ENCODE results near the gene GTF3C2.

Gene GTF3C2

GRCh38 chr2:27296481-27296880 is 60.1 kb downstream of the GTF3C2 start:
- H3K14ac ChIP-seq (ENCODE audit: low read length), result no peak overlapping the region
- WGBS, 2 donors (ENCODE audit: extremely low coverage in 2 of 2, insufficient read length in 2 of 2, insufficient replicate concordance in 1 of 2), result no CpG with 5 or more reads among the region's 4 CpGs
- DNase-seq (ENCODE audit: low spot score), result no peak

GRCh38 chr2:27294928-27295327 is 61.6 kb downstream of the GTF3C2 start:
- Histone ChIP-seq H3K4me2 (ENCODE audit: insufficient read depth, low read length, poor library complexity, severe bottlenecking) (no peak overlapping the region), H2AFZ (ENCODE audit: low read length) (no peak overlapping the region), H2BK120ac (ENCODE audit: low read depth, low read length) (no peak overlapping the region), H3K9ac (ENCODE audit: low read depth, low read length, poor library complexity) (no peak overlapping the region), H3K4ac (ENCODE audit: low read length) (no peak overlapping the region), H3K23ac (ENCODE audit: low read depth, low read length, poor library complexity) (no peak overlapping the region), H3K36me3 (replicated peaks in 1 of 2; ENCODE audit: control insufficient read depth in 2 of 2, insufficient read depth in 2 of 2, low read length in 2 of 2) (no peaks in the 10 kb centered on the region), H2BK12ac (ENCODE audit: low read length) (no peak overlapping the region), H2BK5ac (ENCODE audit: low read length) (no peak overlapping the region), H3K27me3 (ENCODE audit: control insufficient read depth in 3 of 3, insufficient read depth in 3 of 3, low read depth in 1 of 3, low read length in 3 of 3) (peaks cover 0 to 73% (median 2%) of the 10 kb centered on the region in 3 experiments), H3K4me1 (ENCODE audit: control insufficient read depth in 2 of 2, insufficient read depth in 1 of 2, low read depth in 1 of 2, low read length in 2 of 2) (no peaks in the 10 kb centered on the region), H3K9me3 (replicated peaks in 1 of 2; ENCODE audit: control insufficient read depth in 2 of 2, insufficient read depth in 1 of 2, low read depth in 1 of 2, low read length in 2 of 2) (no peaks in the 10 kb centered on the region), H2AK5ac (ENCODE audit: low read depth, low read length) (no peak overlapping the region), H3K4me3 (ENCODE audit: low read length in 2 of 2) (no peak overlapping the region), H3K27ac (replicated peaks; ENCODE audit: low read length) (no peak overlapping the region), H2BK15ac (ENCODE audit: low read length) (no peak overlapping the region), H4K8ac (ENCODE audit: low read depth, low read length) (no peak overlapping the region), H3K18ac (ENCODE audit: low read length) (no peak overlapping the region), H3K14ac (ENCODE audit: low read length) (no peak overlapping the region), H4K91ac (ENCODE audit: low read depth, low read length, poor library complexity) (no peak overlapping the region), H3K79me1 (ENCODE audit: low read depth, low read length) (no peaks in the 10 kb centered on the region)
- DNase-seq (ENCODE audit: low spot score), result no peak
- WGBS, 2 donors (ENCODE audit: extremely low coverage in 2 of 2, insufficient read length in 2 of 2, insufficient replicate concordance in 1 of 2), result no CpG with 5 or more reads among the region's 8 CpGs

More at GRCh38 chr2:27296481-27296880, 60.1 kb downstream of the GTF3C2 start:
- H3K4me1 ChIP-seq (ENCODE audit: control insufficient read depth in 2 of 2, insufficient read depth in 1 of 2, low read depth in 1 of 2, low read length in 2 of 2), result no peaks in the 10 kb centered on the region
- no peak overlapping the region for H2AK5ac ChIP-seq (ENCODE audit: low read depth, low read length)
- H3K4me2 ChIP-seq (ENCODE audit: insufficient read depth, low read length, poor library complexity, severe bottlenecking), result no peak overlapping the region
- H3K9ac ChIP-seq (ENCODE audit: low read depth, low read length, poor library complexity), result no peak overlapping the region
- H2BK120ac ChIP-seq (ENCODE audit: low read depth, low read length), result no peak overlapping the region
- H4K8ac ChIP-seq (ENCODE audit: low read depth, low read length), result no peak overlapping the region
- no peak overlapping the region for H2BK12ac ChIP-seq (ENCODE audit: low read length)
- no peaks in the 10 kb centered on the region for H3K36me3 ChIP-seq (replicated peaks in 1 of 2; ENCODE audit: control insufficient read depth in 2 of 2, insufficient read depth in 2 of 2, low read length in 2 of 2)
- H4K91ac ChIP-seq (ENCODE audit: low read depth, low read length, poor library complexity), result no peak overlapping the region
- no peak overlapping the region for H2AFZ ChIP-seq (ENCODE audit: low read length)
- H2BK15ac ChIP-seq (ENCODE audit: low read length), result no peak overlapping the region
- H3K79me1 ChIP-seq (ENCODE audit: low read depth, low read length), result no peaks in the 10 kb centered on the region
- no peak overlapping the region for H3K18ac ChIP-seq (ENCODE audit: low read length)
- peaks cover 0 to 59% (median 2%) of the 10 kb centered on the region in 3 experiments for H3K27me3 ChIP-seq (ENCODE audit: control insufficient read depth in 3 of 3, insufficient read depth in 3 of 3, low read depth in 1 of 3, low read length in 3 of 3)
- H3K4me3 ChIP-seq (ENCODE audit: low read length in 2 of 2), result no peak overlapping the region
- H3K23ac ChIP-seq (ENCODE audit: low read depth, low read length, poor library complexity), result no peak overlapping the region
- H3K4ac ChIP-seq (ENCODE audit: low read length), result no peak overlapping the region
- H3K27ac ChIP-seq (replicated peaks; ENCODE audit: low read length), result no peak overlapping the region
- H3K9me3 ChIP-seq (replicated peaks in 1 of 2; ENCODE audit: control insufficient read depth in 2 of 2, insufficient read depth in 1 of 2, low read depth in 1 of 2, low read length in 2 of 2), result no peaks in the 10 kb centered on the region
- H2BK5ac ChIP-seq (ENCODE audit: low read length), result no peak overlapping the region

GRCh38 chr2:27291865-27292264 is 64.7 kb downstream of the GTF3C2 start:
- Histone ChIP-seq H3K36me3 (replicated peaks in 1 of 2; ENCODE audit: control insufficient read depth in 2 of 2, insufficient read depth in 2 of 2, low read length in 2 of 2) (no peaks in the 10 kb centered on the region), H3K79me1 (ENCODE audit: low read depth, low read length) (no peaks in the 10 kb centered on the region), H2AK5ac (ENCODE audit: low read depth, low read length) (no peak overlapping the region), H4K8ac (ENCODE audit: low read depth, low read length) (no peak overlapping the region), H3K14ac (ENCODE audit: low read length) (no peak overlapping the region), H3K23ac (ENCODE audit: low read depth, low read length, poor library complexity) (no peak overlapping the region), H2AFZ (ENCODE audit: low read length) (no peak overlapping the region), H3K9me3 (replicated peaks in 1 of 2; ENCODE audit: control insufficient read depth in 2 of 2, insufficient read depth in 1 of 2, low read depth in 1 of 2, low read length in 2 of 2) (no peaks in the 10 kb centered on the region), H3K9ac (ENCODE audit: low read depth, low read length, poor library complexity) (no peak overlapping the region), H3K27me3 (ENCODE audit: control insufficient read depth in 3 of 3, insufficient read depth in 3 of 3, low read depth in 1 of 3, low read length in 3 of 3) (peaks cover 0 to 75% (median 2%) of the 10 kb centered on the region in 3 experiments), H2BK120ac (ENCODE audit: low read depth, low read length) (no peak overlapping the region), H2BK5ac (ENCODE audit: low read length) (no peak overlapping the region), H3K4me2 (ENCODE audit: insufficient read depth, low read length, poor library complexity, severe bottlenecking) (no peak overlapping the region), H3K18ac (ENCODE audit: low read length) (no peak overlapping the region), H3K27ac (replicated peaks; ENCODE audit: low read length) (no peak overlapping the region), H3K4me3 (ENCODE audit: low read length in 2 of 2) (no peak overlapping the region), H3K4me1 (ENCODE audit: control insufficient read depth in 2 of 2, insufficient read depth in 1 of 2, low read depth in 1 of 2, low read length in 2 of 2) (no peaks in the 10 kb centered on the region), H3K4ac (ENCODE audit: low read length) (no peak overlapping the region), H2BK12ac (ENCODE audit: low read length) (no peak overlapping the region), H2BK15ac (ENCODE audit: low read length) (no peak overlapping the region), H4K91ac (ENCODE audit: low read depth, low read length, poor library complexity) (no peak overlapping the region)
- DNase-seq (ENCODE audit: low spot score), result no peak
- no CpG with 5 or more reads among the region's 6 CpGs for WGBS, 2 donors (ENCODE audit: extremely low coverage in 2 of 2, insufficient read length in 2 of 2, insufficient replicate concordance in 1 of 2)

- no peak overlapping the region for H2BK120ac ChIP-seq (ENCODE audit: low read depth, low read length)
- no peaks in the 10 kb centered on the region for H3K36me3 ChIP-seq (replicated peaks in 1 of 2; ENCODE audit: control insufficient read depth in 2 of 2, insufficient read depth in 2 of 2, low read length in 2 of 2)
- no peaks in the 10 kb centered on the region for H3K9me3 ChIP-seq (replicated peaks in 1 of 2; ENCODE audit: control insufficient read depth in 2 of 2, insufficient read depth in 1 of 2, low read depth in 1 of 2, low read length in 2 of 2)
- H3K23ac ChIP-seq (ENCODE audit: low read depth, low read length, poor library complexity), result no peak overlapping the region
- no CpG with 5 or more reads among the region's 5 CpGs for WGBS, 2 donors (ENCODE audit: extremely low coverage in 2 of 2, insufficient read length in 2 of 2, insufficient replicate concordance in 1 of 2)
- H3K4me3 ChIP-seq (ENCODE audit: low read length in 2 of 2), result no peak overlapping the region
- no peak overlapping the region for H3K14ac ChIP-seq (ENCODE audit: low read length)
- DNase-seq (ENCODE audit: low spot score), result no peak
- no peak overlapping the region for H3K4ac ChIP-seq (ENCODE audit: low read length)
- H2BK12ac ChIP-seq (ENCODE audit: low read length), result no peak overlapping the region
- no peak overlapping the region for H2BK15ac ChIP-seq (ENCODE audit: low read length)
- H3K27ac ChIP-seq (replicated peaks; ENCODE audit: low read length), result no peak overlapping the region
- H3K4me1 ChIP-seq (ENCODE audit: control insufficient read depth in 2 of 2, insufficient read depth in 1 of 2, low read depth in 1 of 2, low read length in 2 of 2), result no peaks in the 10 kb centered on the region
- no peak overlapping the region for H3K9ac ChIP-seq (ENCODE audit: low read depth, low read length, poor library complexity)
- H2AK5ac ChIP-seq (ENCODE audit: low read depth, low read length), result no peak overlapping the region
- no peak overlapping the region for H2BK5ac ChIP-seq (ENCODE audit: low read length)
- H4K91ac ChIP-seq (ENCODE audit: low read depth, low read length, poor library complexity), result no peak overlapping the region
- H3K18ac ChIP-seq (ENCODE audit: low read length), result no peak overlapping the region
- H3K4me2 ChIP-seq (ENCODE audit: insufficient read depth, low read length, poor library complexity, severe bottlenecking), result no peak overlapping the region
- H3K27me3 ChIP-seq (ENCODE audit: control insufficient read depth in 3 of 3, insufficient read depth in 3 of 3, low read depth in 1 of 3, low read length in 3 of 3), result peaks cover 0 to 84% (median 2%) of the 10 kb centered on the region in 3 experiments
- H3K79me1 ChIP-seq (ENCODE audit: low read depth, low read length), result no peaks in the 10 kb centered on the region
- H2AFZ ChIP-seq (ENCODE audit: low read length), result no peak overlapping the region
- H4K8ac ChIP-seq (ENCODE audit: low read depth, low read length), result no peak overlapping the region
These were observed 66.0 kb downstream of the GTF3C2 start for GRCh38 chr2:27290549-27290948.

Data from neuronal stem cell (in vitro differentiated cells).